Fibroblast of lung (primary cell): ENCODE results near the gene SLC35F4. TPM values are rescaled to one million over a fixed set of nuclear protein-coding genes. Genes with fewer than 3 reads are reported as not detected.

Experiments
- DNase-seq, 2 donors: peaks; one replicate each; pipeline versions ENCODE4 v3.0.0 to v3.0.0-alpha.2; 2010; ENCODE audit warnings: low read depth in 2 of 2
- H2AFZ ChIP-seq: 2 replicates; pipeline ENCODE4 v1.5.1; 2012; ENCODE audit warnings: low read length, control low read depth, inconsistent platforms
- H3K27ac ChIP-seq: 2 replicates; pipeline ENCODE4 v1.5.1; 2011; ENCODE audit warnings: low read length, control low read depth; ENCODE audit not compliant: insufficient read depth
- H3K27me3 ChIP-seq: 2 replicates; pipeline ENCODE4 v1.5.1; 2011; ENCODE audit warnings: mild to moderate bottlenecking, low read length; ENCODE audit not compliant: control insufficient read depth, insufficient read depth
- H3K36me3 ChIP-seq: 2 replicates; pipeline ENCODE4 v1.5.1; 2011; ENCODE audit warnings: low read length; ENCODE audit not compliant: control insufficient read depth, insufficient read depth
- H3K4me1 ChIP-seq: 2 replicates; pipeline ENCODE4 v1.5.1; 2011; ENCODE audit warnings: low read length; ENCODE audit not compliant: control insufficient read depth, insufficient read depth; ENCODE audit errors: extremely low read depth
- H3K4me2 ChIP-seq: 2 replicates; pipeline ENCODE4 v1.5.1; 2011; ENCODE audit warnings: low read length, control low read depth; ENCODE audit not compliant: insufficient read depth; ENCODE audit errors: extremely low read depth
- H3K4me3 ChIP-seq, 4 experiments: fragments of 200-600 bp in 1 of 4; sonication (generic) in 1 of 4; replicated peaks in 1 of 4; 2 replicates each; pipeline ENCODE4 v1.5.1; 2011 to 2016; ENCODE audit warnings: low read length in 4 of 4, low read depth in 3 of 4, mild to moderate bottlenecking in 3 of 4, control low read depth in 2 of 4, inconsistent platforms in 1 of 4, mixed read lengths in 1 of 4; ENCODE audit not compliant: insufficient read depth in 1 of 4; ENCODE audit errors: control extremely low read depth in 1 of 4
- H3K79me2 ChIP-seq: 2 replicates; pipeline ENCODE4 v1.5.1; 2012; ENCODE audit warnings: mild to moderate bottlenecking, low read length, inconsistent platforms; ENCODE audit not compliant: control insufficient read depth, insufficient read depth
- H3K9ac ChIP-seq: 2 replicates; pipeline ENCODE4 v1.5.1; 2011; ENCODE audit warnings: mild to moderate bottlenecking, low read length, control low read depth; ENCODE audit not compliant: insufficient read depth
- H3K9me3 ChIP-seq: 2 replicates; pipeline ENCODE4 v1.5.1; 2012; ENCODE audit warnings: low read depth, low read length; ENCODE audit not compliant: control insufficient read depth, insufficient read depth
- H4K20me1 ChIP-seq: 2 replicates; pipeline ENCODE4 v1.5.1; 2011; ENCODE audit warnings: low read length; ENCODE audit not compliant: control insufficient read depth, insufficient read depth; ENCODE audit errors: extremely low read depth
- EZH2 ChIP-seq: IDR thresholded peaks from 2 replicates; pipeline ENCODE4 v1.5.1; 2012; ENCODE audit warnings: low read length, control low read depth, mild to moderate bottlenecking; ENCODE audit errors: missing control alignments
- polyA plus RNA-seq, 2 donors: library from polyadenylated mRNA; depleted of rRNA in 1 of 2; stranded (reverse) in 1 of 2; unstranded in 1 of 2; fragments of >200 nt; gene quantifications; 2 replicates each; pipeline ENCODE4 v1.2.1, GENCODE V29; 2011 to 2012; ENCODE audit warnings: missing spikeins in 1 of 2
- total RNA-seq: library from RNA; depleted of rRNA; stranded (reverse); fragments of >200 nt; gene quantifications from 2 replicates; pipeline ENCODE4 v1.2.1, GENCODE V29; 2014
- TF ChIP-seq, protein P1 (sequence below), 2 donors: IDR thresholded peaks in 1 of 2; conservative IDR thresholded peaks in 1 of 2; 1 replicate in 1 of 2; 2 replicates in 1 of 2; pipeline ENCODE4 v1.5.1; 2011 to 2012; ENCODE audit warnings: low read length in 2 of 2, control low read depth in 1 of 2, inconsistent platforms in 1 of 2, low read depth in 1 of 2, mild to moderate bottlenecking in 1 of 2

Gene SLC35F4
- total and polyA plus RNA-seq, 2 donors (not counting 1 experiment from before 2014, with no cell fraction given), result not detected

DNA sequence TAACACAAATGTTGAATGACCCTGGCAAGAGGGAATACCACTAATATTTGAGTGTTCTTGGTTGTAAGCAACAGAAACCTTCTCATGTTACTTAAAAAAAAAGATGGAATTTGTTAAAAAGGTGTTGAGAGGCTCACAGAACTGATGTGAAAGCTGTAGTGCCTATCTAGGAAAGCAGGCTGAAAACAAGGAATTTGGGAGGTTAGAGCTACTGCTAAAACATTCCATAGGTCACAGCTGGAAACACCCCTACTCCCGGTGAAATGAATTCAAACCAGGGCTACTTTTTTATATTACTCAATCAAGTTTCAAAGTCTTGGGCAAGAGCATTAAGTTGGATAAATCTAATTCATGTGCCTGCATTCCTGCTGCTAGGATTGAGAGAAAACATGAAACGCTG, 104.1 kb downstream of the SLC35F4 start:
- H4K20me1 ChIP-seq, result no peaks in the 10 kb centered on the region
- no peaks in the 10 kb centered on the region for H3K79me2 ChIP-seq
- no peak for TF ChIP-seq EZH2
- TF ChIP-seq, protein P1, sequence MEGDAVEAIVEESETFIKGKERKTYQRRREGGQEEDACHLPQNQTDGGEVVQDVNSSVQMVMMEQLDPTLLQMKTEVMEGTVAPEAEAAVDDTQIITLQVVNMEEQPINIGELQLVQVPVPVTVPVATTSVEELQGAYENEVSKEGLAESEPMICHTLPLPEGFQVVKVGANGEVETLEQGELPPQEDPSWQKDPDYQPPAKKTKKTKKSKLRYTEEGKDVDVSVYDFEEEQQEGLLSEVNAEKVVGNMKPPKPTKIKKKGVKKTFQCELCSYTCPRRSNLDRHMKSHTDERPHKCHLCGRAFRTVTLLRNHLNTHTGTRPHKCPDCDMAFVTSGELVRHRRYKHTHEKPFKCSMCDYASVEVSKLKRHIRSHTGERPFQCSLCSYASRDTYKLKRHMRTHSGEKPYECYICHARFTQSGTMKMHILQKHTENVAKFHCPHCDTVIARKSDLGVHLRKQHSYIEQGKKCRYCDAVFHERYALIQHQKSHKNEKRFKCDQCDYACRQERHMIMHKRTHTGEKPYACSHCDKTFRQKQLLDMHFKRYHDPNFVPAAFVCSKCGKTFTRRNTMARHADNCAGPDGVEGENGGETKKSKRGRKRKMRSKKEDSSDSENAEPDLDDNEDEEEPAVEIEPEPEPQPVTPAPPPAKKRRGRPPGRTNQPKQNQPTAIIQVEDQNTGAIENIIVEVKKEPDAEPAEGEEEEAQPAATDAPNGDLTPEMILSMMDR (conservative IDR thresholded peaks at IDR 0.05 in 1 of 2, IDR thresholded peaks at IDR 0.05 in 1 of 2; ENCODE audit: low read depth in 1 of 2, low read length in 2 of 2), result no peak
- no peak for DNase-seq
- no peak overlapping the region for H3K4me2 ChIP-seq
- H3K4me3 ChIP-seq, result no peak overlapping the region
- H3K9ac ChIP-seq, result no peak overlapping the region
- H3K9me3 ChIP-seq, result no peaks in the 10 kb centered on the region
- no peak overlapping the region for H2AFZ ChIP-seq
- H3K27me3 ChIP-seq, result no peaks in the 10 kb centered on the region
- no peaks in the 10 kb centered on the region for H3K4me1 ChIP-seq
- H3K36me3 ChIP-seq, result no peaks in the 10 kb centered on the region
- no peak overlapping the region for H3K27ac ChIP-seq

DNA sequence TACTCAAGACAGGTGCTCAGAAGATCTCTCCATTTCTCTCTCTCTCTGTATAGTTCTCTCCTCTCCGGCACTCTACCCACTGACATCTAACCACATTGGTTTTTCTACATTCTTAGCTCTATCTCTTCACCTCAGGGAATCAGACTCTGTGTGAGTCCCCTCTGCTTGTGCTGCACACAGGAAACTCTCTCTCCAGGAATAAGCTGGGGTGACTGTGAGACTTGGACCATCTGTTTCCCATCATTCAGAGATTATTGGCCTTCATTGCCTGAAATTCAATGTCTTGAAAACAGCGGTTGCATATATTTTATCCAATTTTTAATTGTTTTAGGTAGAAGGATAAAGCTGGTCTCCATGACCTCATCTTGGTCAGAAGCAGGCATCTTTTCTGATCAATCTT, 105.0 kb downstream of the SLC35F4 start:
- no peaks in the 10 kb centered on the region for H3K79me2 ChIP-seq
- no peak overlapping the region for H3K27ac ChIP-seq
- no peaks in the 10 kb centered on the region for H3K36me3 ChIP-seq
- H3K9me3 ChIP-seq, result no peaks in the 10 kb centered on the region
- no peaks in the 10 kb centered on the region for H4K20me1 ChIP-seq
- H3K27me3 ChIP-seq, result no peaks in the 10 kb centered on the region
- TF ChIP-seq, protein P1 (conservative IDR thresholded peaks at IDR 0.05 in 1 of 2, IDR thresholded peaks at IDR 0.05 in 1 of 2; ENCODE audit: low read depth in 1 of 2, low read length in 2 of 2), result no peak
- TF ChIP-seq EZH2, result no peak
- no peak overlapping the region for H3K4me2 ChIP-seq
- no peak overlapping the region for H3K9ac ChIP-seq
- no peak overlapping the region for H3K4me3 ChIP-seq
- no peak for DNase-seq
- H3K4me1 ChIP-seq, result no peaks in the 10 kb centered on the region
- no peak overlapping the region for H2AFZ ChIP-seq

DNA sequence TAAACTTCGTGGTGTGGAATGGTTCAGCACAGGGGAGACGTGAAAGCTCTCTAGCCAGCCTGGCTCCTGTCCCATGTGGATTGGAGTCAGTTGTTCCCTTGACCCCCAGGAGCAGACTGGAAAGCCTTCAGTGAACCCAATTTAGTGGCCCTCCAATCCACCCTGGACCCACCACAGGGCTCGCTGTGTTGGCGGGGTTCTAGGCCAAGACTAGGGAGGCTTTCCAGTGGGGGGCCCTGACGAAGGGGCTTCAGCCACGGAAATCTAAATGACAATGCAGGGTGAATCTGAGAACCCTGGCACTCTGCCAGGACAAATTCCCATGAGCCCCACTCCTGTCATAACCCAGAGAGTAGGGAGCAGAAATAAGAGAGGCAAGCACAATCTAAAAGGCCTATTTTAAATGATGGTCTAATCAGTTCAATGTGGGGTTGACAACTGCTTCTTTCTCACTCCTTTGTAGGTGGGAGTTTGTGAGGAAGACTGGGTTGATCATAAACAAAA, 110.8 kb downstream of the SLC35F4 start:
- no peaks in the 10 kb centered on the region for H3K27me3 ChIP-seq

More for the DNA sequence above, 110.8 kb downstream of the SLC35F4 start:
- Histone ChIP-seq H3K27ac (no peak overlapping the region), H3K4me2 (no peak overlapping the region), H3K9ac (no peak overlapping the region), H3K4me1 (no peaks in the 10 kb centered on the region), H4K20me1 (no peaks in the 10 kb centered on the region), H3K4me3 (no peak overlapping the region), H3K79me2 (no peaks in the 10 kb centered on the region), H2AFZ (no peak overlapping the region), H3K9me3 (no peaks in the 10 kb centered on the region), H3K36me3 (no peaks in the 10 kb centered on the region)
- TF ChIP-seq, protein P1 (conservative IDR thresholded peaks at IDR 0.05 in 1 of 2, IDR thresholded peaks at IDR 0.05 in 1 of 2; ENCODE audit: low read depth in 1 of 2, low read length in 2 of 2), result no peak
- TF ChIP-seq EZH2, result no peak
- DNase-seq, result no peak
